Neuronal stem cell (in vitro differentiated cells): Measurements from ENCODE around the gene CNTRL.

Experiments
- DNase-seq: peaks from one replicate; pipeline ENCODE4 v3.0.0-alpha.2; 2013; ENCODE audit warnings: low spot score
- H2AFZ ChIP-seq: one replicate; pipeline ENCODE4 v1.6.1; 2013; ENCODE audit warnings: mild to moderate bottlenecking, low read length, inconsistent platforms
- H2AK5ac ChIP-seq: 2 replicates; pipeline ENCODE4 v1.6.1; 2013; ENCODE audit warnings: low read depth, mild to moderate bottlenecking, inconsistent platforms, low read length, moderate library complexity, mixed read lengths
- H2BK120ac ChIP-seq: 2 replicates; pipeline ENCODE4 v1.6.1; 2013; ENCODE audit warnings: low read depth, mild to moderate bottlenecking, inconsistent platforms, low read length, moderate library complexity, mixed read lengths
- H2BK12ac ChIP-seq: one replicate; pipeline ENCODE4 v1.6.1; 2013; ENCODE audit warnings: low read length, inconsistent platforms
- H2BK15ac ChIP-seq: 2 replicates; pipeline ENCODE4 v1.6.1; 2013; ENCODE audit warnings: mild to moderate bottlenecking, low read length, inconsistent platforms, mixed read lengths
- H2BK5ac ChIP-seq: one replicate; pipeline ENCODE4 v1.6.1; 2013; ENCODE audit warnings: inconsistent platforms, mild to moderate bottlenecking, low read length, moderate library complexity
- H3K14ac ChIP-seq: one replicate; pipeline ENCODE4 v1.6.1; 2013; ENCODE audit warnings: low read length, inconsistent platforms
- H3K18ac ChIP-seq: 2 replicates; pipeline ENCODE4 v1.6.1; 2013; ENCODE audit warnings: low read length, inconsistent platforms
- H3K23ac ChIP-seq: 2 replicates; pipeline ENCODE4 v1.6.1; 2013; ENCODE audit warnings: low read depth, mild to moderate bottlenecking, mixed read lengths, low read length, inconsistent platforms; ENCODE audit not compliant: poor library complexity
- H3K27ac ChIP-seq: replicated peaks from 3 replicates; pipeline ENCODE4 v1.5.1; 2013; ENCODE audit warnings: low read length, inconsistent platforms
- H3K27me3 ChIP-seq, 3 experiments: 2 replicates each; pipeline ENCODE4 v1.6.1; 2013; ENCODE audit warnings: low read length in 3 of 3, mild to moderate bottlenecking in 2 of 3, inconsistent platforms in 1 of 3, low read depth in 1 of 3, mixed read lengths in 1 of 3, moderate library complexity in 1 of 3; ENCODE audit not compliant: control insufficient read depth in 3 of 3, insufficient read depth in 3 of 3
- H3K36me3 ChIP-seq, 2 donors: replicated peaks in 1 of 2; 2 replicates each; pipeline ENCODE4 v1.6.1; 2013; ENCODE audit warnings: low read length in 2 of 2; ENCODE audit not compliant: control insufficient read depth in 2 of 2, insufficient read depth in 2 of 2
- H3K4ac ChIP-seq: 2 replicates; pipeline ENCODE4 v1.6.1; 2013; ENCODE audit warnings: inconsistent platforms, mild to moderate bottlenecking, low read length, moderate library complexity
- H3K4me1 ChIP-seq, 2 donors: 1 replicate in 1 of 2; 2 replicates in 1 of 2; pipeline ENCODE4 v1.6.1; 2013; ENCODE audit warnings: low read length in 2 of 2, low read depth in 1 of 2; ENCODE audit not compliant: control insufficient read depth in 2 of 2, insufficient read depth in 1 of 2
- H3K4me2 ChIP-seq: one replicate; pipeline ENCODE4 v1.6.1; 2013; ENCODE audit warnings: mild to moderate bottlenecking, low read length, inconsistent platforms; ENCODE audit not compliant: insufficient read depth, poor library complexity, severe bottlenecking
- H3K4me3 ChIP-seq, 2 donors: 2 replicates each; pipeline ENCODE4 v1.5.1; 2013; ENCODE audit warnings: low read length in 2 of 2, mild to moderate bottlenecking in 2 of 2, inconsistent platforms in 1 of 2, moderate library complexity in 1 of 2
- H3K79me1 ChIP-seq: one replicate; pipeline ENCODE4 v1.6.1; 2013; ENCODE audit warnings: low read depth, mild to moderate bottlenecking, inconsistent platforms, low read length, moderate library complexity
- H3K9ac ChIP-seq: one replicate; pipeline ENCODE4 v1.6.1; 2013; ENCODE audit warnings: mild to moderate bottlenecking, low read depth, low read length, inconsistent platforms; ENCODE audit not compliant: poor library complexity
- H3K9me3 ChIP-seq, 2 donors: replicated peaks in 1 of 2; 2 replicates each; pipeline versions ENCODE3 to v1.6.1; 2013; ENCODE audit warnings: low read length in 2 of 2, mild to moderate bottlenecking in 2 of 2, inconsistent platforms in 1 of 2, low read depth in 1 of 2, mixed read lengths in 1 of 2, moderate library complexity in 1 of 2; ENCODE audit not compliant: control insufficient read depth in 2 of 2, insufficient read depth in 1 of 2
- H4K8ac ChIP-seq: one replicate; pipeline ENCODE4 v1.6.1; 2013; ENCODE audit warnings: low read depth, mild to moderate bottlenecking, inconsistent platforms, low read length, moderate library complexity
- H4K91ac ChIP-seq: one replicate; pipeline ENCODE4 v1.6.1; 2013; ENCODE audit warnings: low read length, low read depth, mild to moderate bottlenecking, inconsistent platforms; ENCODE audit not compliant: poor library complexity
- WGBS, 2 donors: extraction: QIAGEN DNeasy Blood & Tissue Kit; methylation state at CpG; one replicate each; pipeline ENCODE4 v1.1.7; 2013; ENCODE audit warnings: missing lambda C conversion rate in 2 of 2, mixed read lengths in 1 of 2; ENCODE audit not compliant: insufficient read length in 2 of 2, insufficient replicate concordance in 1 of 2; ENCODE audit errors: extremely low coverage in 2 of 2; 5-methylcytosine and 5-hydroxymethylcytosine counted together

CNTRL gene

GRCh38 chr9:121038362-121038761 lies 36.4 kb upstream of the CNTRL start:
- H3K14ac ChIP-seq, result no peak overlapping the region
- H2BK120ac ChIP-seq, result no peak overlapping the region
- H4K91ac ChIP-seq, result no peak overlapping the region
- H2BK12ac ChIP-seq, result no peak overlapping the region
- no peak overlapping the region for H2BK5ac ChIP-seq
- H3K4me1 ChIP-seq, result no peaks in the 10 kb centered on the region
- no peak overlapping the region for H3K4me3 ChIP-seq
- no peaks in the 10 kb centered on the region for H3K79me1 ChIP-seq
- H3K18ac ChIP-seq, result no peak overlapping the region
- H3K4me2 ChIP-seq, result no peak overlapping the region
- no peak overlapping the region for H2AK5ac ChIP-seq
- H2BK15ac ChIP-seq, result no peak overlapping the region
- H2AFZ ChIP-seq, result no peak overlapping the region
- no peak overlapping the region for H3K23ac ChIP-seq
- H3K36me3 ChIP-seq, result no peaks in the 10 kb centered on the region
- DNase-seq, result no peak
- H3K9ac ChIP-seq, result no peak overlapping the region
- no CpG with 5 or more reads among the region's 2 CpGs for WGBS, 2 donors
- H3K9me3 ChIP-seq, result peaks cover 0 to 3% of the 10 kb centered on the region in 2 donors
- H3K4ac ChIP-seq, result no peak overlapping the region
- no peak overlapping the region for H4K8ac ChIP-seq
- no peak overlapping the region for H3K27ac ChIP-seq
- H3K27me3 ChIP-seq, result peaks cover 0 to 2% (median 0%) of the 10 kb centered on the region in 3 experiments

- DNase-seq, result no peak
- Histone ChIP-seq H2BK15ac (no peak overlapping the region), H3K4me3 (no peak overlapping the region), H3K79me1 (no peaks in the 10 kb centered on the region), H2AFZ (no peak overlapping the region), H4K91ac (no peak overlapping the region), H3K14ac (no peak overlapping the region), H3K9me3 (peaks cover 0 to 3% of the 10 kb centered on the region in 2 donors), H3K4me1 (no peaks in the 10 kb centered on the region), H3K18ac (no peak overlapping the region), H2AK5ac (no peak overlapping the region), H3K27ac (no peak overlapping the region), H3K36me3 (no peaks in the 10 kb centered on the region), H3K23ac (no peak overlapping the region), H3K4ac (no peak overlapping the region), H3K4me2 (no peak overlapping the region), H2BK120ac (no peak overlapping the region), H3K9ac (no peak overlapping the region), H2BK5ac (no peak overlapping the region), H2BK12ac (no peak overlapping the region), H4K8ac (no peak overlapping the region), H3K27me3 (peaks cover 0 to 2% (median 0%) of the 10 kb centered on the region in 3 experiments)
Measured at GRCh38 chr9:121038804-121039203, 36.0 kb upstream of the CNTRL start.

- Histone ChIP-seq H2AFZ (no peak overlapping the region), H2BK12ac (no peak overlapping the region), H3K27me3 (no peaks in the 10 kb centered on the region), H3K23ac (no peak overlapping the region), H3K4ac (no peak overlapping the region), H4K91ac (no peak overlapping the region), H3K18ac (no peak overlapping the region), H2BK5ac (no peak overlapping the region), H3K36me3 (no peaks in the 10 kb centered on the region), H3K4me3 (no peak overlapping the region), H3K79me1 (no peaks in the 10 kb centered on the region), H3K4me1 (peaks cover 0 to 1% of the 10 kb centered on the region in 2 donors), H3K4me2 (no peak overlapping the region), H3K27ac (no peak overlapping the region), H4K8ac (no peak overlapping the region), H2BK120ac (no peak overlapping the region), H3K9me3 (no peaks in the 10 kb centered on the region), H2BK15ac (no peak overlapping the region), H2AK5ac (no peak overlapping the region), H3K9ac (no peak overlapping the region), H3K14ac (no peak overlapping the region)
- WGBS, 2 donors, result no CpG with 5 or more reads among the region's 2 CpGs
- DNase-seq, result no peak
Measured at GRCh38 chr9:121048175-121048574, 26.6 kb upstream of the CNTRL start.

GRCh38 chr9:121048618-121049017 lies 26.1 kb upstream of the CNTRL start:
- H4K8ac ChIP-seq, result no peak overlapping the region
- H2BK5ac ChIP-seq, result no peak overlapping the region
- DNase-seq, result no peak
- H3K14ac ChIP-seq, result no peak overlapping the region
- H3K23ac ChIP-seq, result no peak overlapping the region
- no peak overlapping the region for H3K27ac ChIP-seq
- no peaks in the 10 kb centered on the region for H3K27me3 ChIP-seq
- no peak overlapping the region for H3K18ac ChIP-seq
- no peak overlapping the region for H2AK5ac ChIP-seq
- H3K9me3 ChIP-seq, result no peaks in the 10 kb centered on the region
- H2BK12ac ChIP-seq, result no peak overlapping the region
- H3K9ac ChIP-seq, result no peak overlapping the region
- no peaks in the 10 kb centered on the region for H3K36me3 ChIP-seq
- peaks cover 0 to 5% of the 10 kb centered on the region in 2 donors for H3K4me1 ChIP-seq
- H3K4me3 ChIP-seq, result no peak overlapping the region
- no peak overlapping the region for H2AFZ ChIP-seq
- no peak overlapping the region for H3K4ac ChIP-seq
- H2BK15ac ChIP-seq, result no peak overlapping the region
- no peak overlapping the region for H4K91ac ChIP-seq
- no peaks in the 10 kb centered on the region for H3K79me1 ChIP-seq
- no peak overlapping the region for H3K4me2 ChIP-seq
- H2BK120ac ChIP-seq, result no peak overlapping the region
